CD14-positive monocyte (primary cell): ENCODE measurements around the gene LRRK2. TPM values are rescaled to one million over a fixed set of nuclear protein-coding genes. Genes with fewer than 3 reads are reported as not detected.

Experiments
- DNase-seq, 3 donors: peaks; one replicate each; pipeline ENCODE4 v3.0.0-alpha.2; 2011 to 2022
- H2AFZ ChIP-seq: 2 replicates; pipeline ENCODE4 v1.6.0; 2012; ENCODE audit warnings: mild to moderate bottlenecking, low read depth, low read length, inconsistent platforms; ENCODE audit not compliant: insufficient read depth, poor library complexity, severe bottlenecking
- H3K27ac ChIP-seq, 2 donors: 1 replicate in 1 of 2; 2 replicates in 1 of 2; pipeline ENCODE4 v1.5.1; 2012 to 2013; ENCODE audit warnings: low read length in 2 of 2, control low read depth in 1 of 2, inconsistent platforms in 1 of 2, low read depth in 1 of 2, mild to moderate bottlenecking in 1 of 2
- H3K27me3 ChIP-seq, 2 donors: one replicate each; pipeline versions ENCODE4 v1.6.0 to v1.6.1; 2011 to 2013; ENCODE audit warnings: low read length in 2 of 2; ENCODE audit not compliant: control insufficient read depth in 2 of 2, insufficient read depth in 2 of 2
- H3K36me3 ChIP-seq, 2 donors: replicated peaks in 1 of 2; 1 replicate in 1 of 2; 2 replicates in 1 of 2; pipeline versions ENCODE4 v1.5.1 to v1.6.1; 2012 to 2013; ENCODE audit warnings: low read length in 2 of 2, control low read depth in 1 of 2, inconsistent platforms in 1 of 2, mild to moderate bottlenecking in 1 of 2; ENCODE audit not compliant: insufficient read depth in 2 of 2, control insufficient read depth in 1 of 2
- H3K4me1 ChIP-seq, 2 donors: 1 replicate in 1 of 2; 2 replicates in 1 of 2; pipeline versions ENCODE4 v1.5.1 to v1.6.1; 2012 to 2013; ENCODE audit warnings: low read length in 2 of 2, control low read depth in 1 of 2, inconsistent platforms in 1 of 2, mild to moderate bottlenecking in 1 of 2, moderate library complexity in 1 of 2; ENCODE audit not compliant: insufficient read depth in 2 of 2, control insufficient read depth in 1 of 2
- H3K4me2 ChIP-seq: replicated peaks from 2 replicates; pipeline ENCODE3; 2012; ENCODE audit warnings: low read length, moderate library complexity, mild to moderate bottlenecking; ENCODE audit not compliant: poor library complexity, severe bottlenecking; ENCODE audit errors: extremely low read depth
- H3K4me3 ChIP-seq, 3 experiments: fragments of 200-600 bp in 1 of 3; sonication (generic) in 1 of 3; replicated peaks in 1 of 3; 1 replicate in 2 of 3; 2 replicates in 1 of 3; pipeline ENCODE4 v1.5.1; 2011 to 2013; ENCODE audit warnings: low read length in 3 of 3, mild to moderate bottlenecking in 3 of 3, control low read depth in 2 of 3, low read depth in 2 of 3, inconsistent platforms in 1 of 3, moderate library complexity in 1 of 3
- H3K79me2 ChIP-seq: 2 replicates; pipeline ENCODE4 v1.6.0; 2012; ENCODE audit warnings: mild to moderate bottlenecking, control low read depth, inconsistent platforms, low read length, moderate library complexity; ENCODE audit not compliant: insufficient read depth
- H3K9ac ChIP-seq: 2 replicates; pipeline ENCODE4 v1.6.0; 2017; ENCODE audit warnings: low read length, mild to moderate bottlenecking; ENCODE audit not compliant: insufficient read depth, poor library complexity, severe bottlenecking
- H3K9me3 ChIP-seq, 2 donors: replicated peaks in 1 of 2; 1 replicate in 1 of 2; 2 replicates in 1 of 2; pipeline versions ENCODE4 v1.5.1 to v1.6.1; 2012 to 2013; ENCODE audit warnings: low read length in 2 of 2, control low read depth in 1 of 2; ENCODE audit not compliant: control insufficient read depth in 1 of 2, insufficient read depth in 1 of 2
- H4K20me1 ChIP-seq: 2 replicates; pipeline ENCODE4 v1.6.0; 2012; ENCODE audit warnings: mild to moderate bottlenecking, low read length, control low read depth, moderate library complexity; ENCODE audit not compliant: insufficient read depth
- H3K27ac Mint-ChIP-seq, 7 donors: one replicate each; pipeline ENCODE4 v1.8.0; 2020; ENCODE audit warnings: mild to moderate bottlenecking in 7 of 7, mixed read lengths in 7 of 7, moderate library complexity in 6 of 7, inconsistent platforms in 2 of 7
- H3K27me3 Mint-ChIP-seq, 3 donors: one replicate each; pipeline ENCODE4 v1.8.0; 2021 to 2022; ENCODE audit warnings: low read depth in 3 of 3, mild to moderate bottlenecking in 3 of 3, mixed read lengths in 3 of 3, moderate library complexity in 3 of 3, inconsistent platforms in 1 of 3
- H3K36me3 Mint-ChIP-seq, 2 donors: one replicate each; pipeline ENCODE4 v1.8.0; 2020; ENCODE audit warnings: mixed read lengths in 2 of 2, inconsistent platforms in 1 of 2, mild to moderate bottlenecking in 1 of 2
- H3K4me1 Mint-ChIP-seq: one replicate; pipeline ENCODE4 v1.8.0; 2020; ENCODE audit warnings: mild to moderate bottlenecking, mixed read lengths
- H3K4me3 Mint-ChIP-seq, 2 donors: one replicate each; pipeline ENCODE4 v1.8.0; 2020; ENCODE audit warnings: mild to moderate bottlenecking in 2 of 2, mixed read lengths in 2 of 2, moderate library complexity in 1 of 2
- H3K9me3 Mint-ChIP-seq, 7 donors: one replicate each; pipeline ENCODE4 v1.8.0; 2020 to 2022; ENCODE audit warnings: mixed read lengths in 7 of 7, mild to moderate bottlenecking in 6 of 7, moderate library complexity in 6 of 7, inconsistent platforms in 2 of 7
- WGBS: methylation state at CpG from one replicate; pipeline ENCODE4 v1.1.5; 2013; ENCODE audit warnings: missing lambda C conversion rate; ENCODE audit not compliant: insufficient coverage; 5-methylcytosine and 5-hydroxymethylcytosine counted together
- intact Hi-C, 2 donors: fragments of 100-400 bp; cut with micrococcal nuclease; formaldehyde crosslinking; loops; one replicate each; pipeline versions ENCODE4 v1.15.0 to v1.15.1; 2023
- polyA plus RNA-seq, 3 donors: library from polyadenylated mRNA; depleted of rRNA in 1 of 3; unstranded in 2 of 3; stranded (reverse) in 1 of 3; fragments of 300-500 nt in 2 of 3; fragments of >200 nt in 1 of 3; fragmentation: Illumina TruSeq in 2 of 3; gene quantifications; 1 replicate in 2 of 3; 2 replicates in 1 of 3; pipeline ENCODE4 v1.2.3, GENCODE V29; 2012 to 2021
- TF ChIP-seq, protein P1 (sequence below): fragments of 200-600 bp; IDR thresholded peaks from one replicate; pipeline ENCODE4 v1.8.0; 2022; ENCODE audit warnings: antibody characterized with exemption, mild to moderate bottlenecking

LRRK2 gene
- polyA plus RNA-seq, 3 donors: 47.7 to 67.2 (median 47.9) TPM

DNA sequence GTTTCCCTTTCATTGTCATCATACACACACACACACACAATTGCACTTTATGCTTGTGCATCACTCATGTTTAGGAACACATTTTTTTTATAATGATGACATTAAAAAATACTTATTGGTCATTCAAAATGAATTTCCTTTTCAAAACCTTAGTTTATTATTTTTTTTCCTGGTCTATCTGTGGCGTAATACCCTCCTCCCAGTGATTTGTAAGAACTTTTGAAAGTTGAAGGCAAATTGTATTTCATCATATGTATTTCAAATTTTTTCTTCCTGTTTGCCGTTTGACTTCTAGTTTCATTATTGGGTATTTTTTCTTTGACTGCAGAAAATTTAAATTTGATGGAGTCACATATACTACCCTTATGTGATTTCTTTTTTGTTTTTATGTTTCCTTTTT lies 2.5 kb upstream of the LRRK2 start:
- no CpG with 5 or more reads among the region's 2 CpGs for WGBS
- Histone ChIP-seq H3K4me1 (peaks cover 24 to 64% of the 10 kb centered on the region in 2 donors), H3K36me3 (no peaks in the 10 kb centered on the region), H3K27ac (peak overlapping the region in 1 of 2 donors; percentile 70), H3K4me2 (peak overlapping the region; percentile 90), H3K79me2 (peaks cover 76% of the 10 kb centered on the region), H3K27me3 (no peaks in the 10 kb centered on the region), H4K20me1 (peaks cover 5% of the 10 kb centered on the region), H3K9ac (no peak overlapping the region), H3K4me3 (peak overlapping the region; percentile 93 to 99 (median 97)), H2AFZ (no peak overlapping the region), H3K9me3 (no peaks in the 10 kb centered on the region)
- peaks cover 0 to 3% (median 2%) of the 10 kb centered on the region in 3 donors for H3K27me3 Mint-ChIP-seq
- H3K4me1 Mint-ChIP-seq: peaks cover 35% of the 10 kb centered on the region
- TF ChIP-seq, protein P1, sequence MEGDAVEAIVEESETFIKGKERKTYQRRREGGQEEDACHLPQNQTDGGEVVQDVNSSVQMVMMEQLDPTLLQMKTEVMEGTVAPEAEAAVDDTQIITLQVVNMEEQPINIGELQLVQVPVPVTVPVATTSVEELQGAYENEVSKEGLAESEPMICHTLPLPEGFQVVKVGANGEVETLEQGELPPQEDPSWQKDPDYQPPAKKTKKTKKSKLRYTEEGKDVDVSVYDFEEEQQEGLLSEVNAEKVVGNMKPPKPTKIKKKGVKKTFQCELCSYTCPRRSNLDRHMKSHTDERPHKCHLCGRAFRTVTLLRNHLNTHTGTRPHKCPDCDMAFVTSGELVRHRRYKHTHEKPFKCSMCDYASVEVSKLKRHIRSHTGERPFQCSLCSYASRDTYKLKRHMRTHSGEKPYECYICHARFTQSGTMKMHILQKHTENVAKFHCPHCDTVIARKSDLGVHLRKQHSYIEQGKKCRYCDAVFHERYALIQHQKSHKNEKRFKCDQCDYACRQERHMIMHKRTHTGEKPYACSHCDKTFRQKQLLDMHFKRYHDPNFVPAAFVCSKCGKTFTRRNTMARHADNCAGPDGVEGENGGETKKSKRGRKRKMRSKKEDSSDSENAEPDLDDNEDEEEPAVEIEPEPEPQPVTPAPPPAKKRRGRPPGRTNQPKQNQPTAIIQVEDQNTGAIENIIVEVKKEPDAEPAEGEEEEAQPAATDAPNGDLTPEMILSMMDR: no peak
- peaks cover 6 to 8% of the 10 kb centered on the region in 2 donors for H3K36me3 Mint-ChIP-seq
- H3K27ac Mint-ChIP-seq: peak overlapping the region; percentile 62 to 97 (median 76)
- intact Hi-C loops: no loop called here
- peak overlapping the region in 1 of 2 donors; percentile 98 for H3K4me3 Mint-ChIP-seq
- DNase-seq: peak; percentile 62 to 85 (median 80)
- H3K9me3 Mint-ChIP-seq: no peaks in the 10 kb centered on the region

DNA sequence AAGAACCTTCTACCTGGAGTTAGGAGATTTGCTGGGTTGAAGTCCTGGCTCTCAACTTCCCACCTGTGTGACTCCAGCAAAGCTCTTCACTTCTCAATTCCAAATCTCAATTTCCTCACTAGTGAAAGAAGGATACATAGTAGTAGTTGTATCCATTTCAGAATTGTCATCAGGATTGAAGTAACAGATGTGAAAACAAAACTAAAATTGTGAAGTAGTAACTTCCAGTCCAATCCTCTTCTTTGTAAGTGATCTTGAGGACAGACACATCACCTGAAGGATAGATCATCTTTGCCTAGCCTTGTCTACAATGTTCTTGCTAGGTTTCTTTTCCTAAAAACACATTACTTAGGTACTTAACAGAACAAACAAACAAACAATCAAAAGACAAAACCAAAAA lies 1.2 kb upstream of the LRRK2 start:
- peak overlapping the region; percentile 90 for H3K4me2 ChIP-seq
- H3K27ac Mint-ChIP-seq: peak overlapping the region; percentile 88 to 97 (median 93)

More for the DNA sequence above, 1.2 kb upstream of the LRRK2 start:
- H3K36me3 Mint-ChIP-seq: peaks cover 12 to 22% of the 10 kb centered on the region in 2 donors
- intact Hi-C loops: loop anchor here in 1 of 2 donors (2.0 kb wide), 1 partner anchor 15 kb away; no protein-coding TSS in a partner anchor
- Histone ChIP-seq H3K36me3 (no peaks in the 10 kb centered on the region), H3K4me1 (peaks cover 34 to 64% of the 10 kb centered on the region in 2 donors), H3K4me3 (peak overlapping the region; percentile 93 to 99 (median 97)), H3K79me2 (peaks cover 86% of the 10 kb centered on the region), H4K20me1 (peaks cover 19% of the 10 kb centered on the region), H3K9ac (peak overlapping the region; percentile 83), H3K27ac (peak overlapping the region; percentile 52 to 86), H3K27me3 (no peaks in the 10 kb centered on the region), H2AFZ (peak overlapping the region; percentile 75), H3K9me3 (no peaks in the 10 kb centered on the region)
- peaks cover 43% of the 10 kb centered on the region for H3K4me1 Mint-ChIP-seq
- TF ChIP-seq, protein P1: no peak
- DNase-seq: no peak
- H3K4me3 Mint-ChIP-seq: peak overlapping the region; percentile 89 to 98
- no peaks in the 10 kb centered on the region for H3K9me3 Mint-ChIP-seq
- peaks cover 0 to 3% (median under 1%) of the 10 kb centered on the region in 3 donors for H3K27me3 Mint-ChIP-seq
